Eye (tissue), 1 donor: ENCODE measurements around the gene CUX1.
"Not testable (repeated sequence)": the region's sequence is repeated elsewhere in the genome, so short reads cannot be mapped to it uniquely, and the experiment has no call there.

Experiments used
- DNase-seq: peaks from one replicate; pipeline ENCODE4 v3.0.0-alpha.2; 2015

Gene CUX1

GRCh38 chr7:101817471-101818286 lies at the start of gene CUX1:
TSS of gene CUX1 (plus strand) at chr7:101817626. CDS start at chr7:101817640, 14 bp downstream.
- peak; percentile 52 for DNase-seq

- no peak for DNase-seq
Observed at GRCh38 chr7:101768280-101768679, 49.1 kb upstream of the CUX1 start.

- no peak for DNase-seq
Observed at GRCh38 chr7:101770466-101770865, 47.0 kb upstream of the CUX1 start.

- no peak for DNase-seq
Observed at GRCh38 chr7:101772508-101773211, 44.8 kb upstream of the CUX1 start.

- no peak for DNase-seq
Observed at GRCh38 chr7:101775181-101775580, 42.2 kb upstream of the CUX1 start.

GRCh38 chr7:101778026-101778580 lies 39.3 kb upstream of the CUX1 start:
- no peak for DNase-seq

- no peak for DNase-seq
Observed at GRCh38 chr7:101779267-101779666, 38.2 kb upstream of the CUX1 start.

- DNase-seq: no peak
Observed at GRCh38 chr7:101780281-101780680, 37.1 kb upstream of the CUX1 start.

- DNase-seq: no peak
Observed at GRCh38 chr7:101781439-101781838, 36.0 kb upstream of the CUX1 start.

GRCh38 chr7:101782476-101782875 lies 35.0 kb upstream of the CUX1 start:
- DNase-seq: no peak

GRCh38 chr7:101782896-101783295 lies 34.5 kb upstream of the CUX1 start:
- no peak for DNase-seq

- DNase-seq: no peak
Observed at GRCh38 chr7:101783381-101784181, 33.8 kb upstream of the CUX1 start.

- peak; percentile 39 for DNase-seq
Observed at GRCh38 chr7:101784292-101785127, 32.9 kb upstream of the CUX1 start.

- DNase-seq: no peak
Observed at GRCh38 chr7:101787864-101788263, 29.6 kb upstream of the CUX1 start.

GRCh38 chr7:101788517-101788916 lies 28.9 kb upstream of the CUX1 start:
- DNase-seq: no peak

- no peak for DNase-seq
Observed at GRCh38 chr7:101790566-101791293, 26.7 kb upstream of the CUX1 start.

- peak; percentile 50 for DNase-seq
Observed at GRCh38 chr7:101792051-101792681, 25.3 kb upstream of the CUX1 start.

GRCh38 chr7:101792682-101793071 lies 24.7 kb upstream of the CUX1 start:
- not testable (repeated sequence) for DNase-seq

- no peak for DNase-seq
Observed at GRCh38 chr7:101795461-101795860, 22.0 kb upstream of the CUX1 start.

GRCh38 chr7:101798173-101798572 lies 19.3 kb upstream of the CUX1 start:
- not testable (repeated sequence) for DNase-seq
